Astrocyte of the cerebellum (primary cell): ENCODE results near the gene C11orf97.

ENCODE experiments used
- DNase-seq: peaks from one replicate; pipeline ENCODE4 v3.0.0-alpha.2; 2011; ENCODE audit warnings: low read depth
- H3K4me3 ChIP-seq: 2 replicates; pipeline ENCODE4 v1.5.1; 2011; ENCODE audit warnings: mild to moderate bottlenecking, low read depth, low read length, moderate library complexity
- in situ Hi-C: cut with HindIII; loops from 2 replicates; pipeline ENCODE4 v1.10.0; 2017; ENCODE audit warnings: low sequenced_read_pairs
- TF ChIP-seq, protein P1 (sequence below): IDR thresholded peaks from 2 replicates; pipeline ENCODE4 v1.5.1; 2012; ENCODE audit warnings: low read length, low read depth, moderate library complexity, mild to moderate bottlenecking; ENCODE audit errors: missing control alignments

The C11orf97 gene

GRCh38 chr11:94524341-94524740, 12.1 kb downstream of the C11orf97 start:
- TF ChIP-seq, protein P1, sequence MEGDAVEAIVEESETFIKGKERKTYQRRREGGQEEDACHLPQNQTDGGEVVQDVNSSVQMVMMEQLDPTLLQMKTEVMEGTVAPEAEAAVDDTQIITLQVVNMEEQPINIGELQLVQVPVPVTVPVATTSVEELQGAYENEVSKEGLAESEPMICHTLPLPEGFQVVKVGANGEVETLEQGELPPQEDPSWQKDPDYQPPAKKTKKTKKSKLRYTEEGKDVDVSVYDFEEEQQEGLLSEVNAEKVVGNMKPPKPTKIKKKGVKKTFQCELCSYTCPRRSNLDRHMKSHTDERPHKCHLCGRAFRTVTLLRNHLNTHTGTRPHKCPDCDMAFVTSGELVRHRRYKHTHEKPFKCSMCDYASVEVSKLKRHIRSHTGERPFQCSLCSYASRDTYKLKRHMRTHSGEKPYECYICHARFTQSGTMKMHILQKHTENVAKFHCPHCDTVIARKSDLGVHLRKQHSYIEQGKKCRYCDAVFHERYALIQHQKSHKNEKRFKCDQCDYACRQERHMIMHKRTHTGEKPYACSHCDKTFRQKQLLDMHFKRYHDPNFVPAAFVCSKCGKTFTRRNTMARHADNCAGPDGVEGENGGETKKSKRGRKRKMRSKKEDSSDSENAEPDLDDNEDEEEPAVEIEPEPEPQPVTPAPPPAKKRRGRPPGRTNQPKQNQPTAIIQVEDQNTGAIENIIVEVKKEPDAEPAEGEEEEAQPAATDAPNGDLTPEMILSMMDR, result no peak
- in situ Hi-C loops, result no loop called here
- no peak for DNase-seq
- no peak overlapping the region for H3K4me3 ChIP-seq

GRCh38 chr11:94525546-94526324, 13.5 kb downstream of the C11orf97 start:
- in situ Hi-C loops, result no loop called here
- H3K4me3 ChIP-seq, result no peak overlapping the region
- TF ChIP-seq, protein P1, result no peak
- DNase-seq, result peak; percentile 51

GRCh38 chr11:94526645-94527438, 14.6 kb downstream of the C11orf97 start:
- no peak overlapping the region for H3K4me3 ChIP-seq
- DNase-seq, result no peak
- TF ChIP-seq, protein P1, result no peak
- in situ Hi-C loops, result no loop called here

GRCh38 chr11:94528551-94528950, 16.3 kb downstream of the C11orf97 start:
- no peak overlapping the region for H3K4me3 ChIP-seq
- in situ Hi-C loops, result no loop called here
- no peak for DNase-seq
- TF ChIP-seq, protein P1, result no peak

GRCh38 chr11:94532211-94532610, 19.9 kb downstream of the C11orf97 start:
- TF ChIP-seq, protein P1, result no peak
- no peak overlapping the region for H3K4me3 ChIP-seq
- in situ Hi-C loops, result no loop called here
- DNase-seq, result no peak

DNA sequence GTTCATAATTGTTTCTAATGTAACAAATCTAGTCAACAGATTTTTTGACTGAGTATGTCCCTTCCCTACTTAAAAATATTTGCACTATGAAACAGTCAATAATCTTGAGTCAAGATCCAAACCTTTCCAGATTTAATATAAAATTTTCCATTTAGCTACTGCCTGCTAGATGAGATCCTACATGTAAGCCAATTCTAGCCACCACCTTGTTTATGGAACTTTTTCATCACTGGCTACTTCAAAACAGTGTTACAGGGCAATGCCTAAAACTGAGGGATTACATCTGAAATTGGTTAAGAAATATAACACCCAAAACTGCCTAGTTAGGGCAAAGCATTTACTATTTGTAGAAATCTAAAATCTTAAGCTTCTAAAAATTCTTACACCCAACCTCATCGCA, 20.9 kb downstream of the C11orf97 start:
- TF ChIP-seq, protein P1, result no peak
- no peak overlapping the region for H3K4me3 ChIP-seq
- no peak for DNase-seq
- in situ Hi-C loops, result no loop called here
